Pancreas (tissue), 10 donors: Measurements from ENCODE around the gene FAIM. TPM values are rescaled to one million over a fixed set of nuclear protein-coding genes. Genes with fewer than 3 reads are reported as not detected.
"Not testable (repeated sequence)": the region's sequence is repeated elsewhere in the genome, so short reads cannot be mapped to it uniquely, and the experiment has no call there.

Source experiments
- ATAC-seq, 4 donors: fragments of 200-7000 bp; cut with Tn5 transposase; one replicate each; pipeline versions ENCODE4 v1.8.0 to v1.9.1; 2020; ENCODE audit warnings: mild to moderate bottlenecking in 4 of 4, moderate library complexity in 4 of 4
- DNase-seq, 6 donors: peaks; one replicate each; pipeline ENCODE4 v3.0.0-alpha.2; 2020
- FAIRE-seq: peaks from 2 replicates; lab custom pipeline; 2012; peaks lifted over from hg19 to GRCh38; lab: Jason Lieb, UNC
- H3K27ac ChIP-seq, 4 donors: fragments of 200-600 bp; sonication (generic); 1 replicate in 3 of 4; 2 replicates in 1 of 4; pipeline versions ENCODE4 v1.5.0 to v1.8.0; 2020
- H3K27me3 ChIP-seq, 4 donors: fragments of 200-600 bp; one replicate each; pipeline ENCODE4 v1.8.0; 2021
- H3K36me3 ChIP-seq, 3 donors: fragments of 200-600 bp; sonication (generic) in 1 of 3; one replicate each; pipeline versions ENCODE4 v1.5.0 to v1.8.0; 2020 to 2021
- H3K4me1 ChIP-seq, 3 donors: fragments of 200-600 bp; one replicate each; pipeline ENCODE4 v1.8.0; 2021
- H3K4me3 ChIP-seq, 4 donors: fragments of 200-600 bp; sonication (generic) in 2 of 4; one replicate each; pipeline versions ENCODE4 v1.5.0 to v1.8.0; 2020 to 2021
- H3K9me3 ChIP-seq, 4 donors: fragments of 200-600 bp; one replicate each; pipeline ENCODE4 v1.8.0; 2021
- CTCF ChIP-seq, 4 donors: fragments of 200-600 bp; sonication (generic) in 3 of 4; IDR thresholded peaks; one replicate each; pipeline versions ENCODE4 v1.5.0 to v1.8.0; 2021; ENCODE audit warnings: antibody characterized with exemption in 4 of 4
- WGBS, 2 donors: extraction: QIAGEN DNeasy Blood & Tissue Kit; methylation state at CpG; one replicate each; pipeline ENCODE4 v1.1.7; 2013; 5-methylcytosine and 5-hydroxymethylcytosine counted together
- intact Hi-C, 3 donors: fragments of 100-400 bp; cut with DNase I; formaldehyde crosslinking; loops; one replicate each; pipeline versions ENCODE4 v1.11.1 to v1.14.2; 2022
- polyA plus RNA-seq, 2 donors: library from polyadenylated mRNA; stranded (reverse); fragments of 200-250 nt; gene quantifications; one replicate each; pipeline ENCODE4 v1.2.3, GENCODE V29; 2013
- total RNA-seq, 6 donors: library from RNA; stranded (reverse); fragmentation: NEBNext Ultra II Directional in 4 of 6; extraction: Animal tissue kit (Norgen Biotek cat#: 25700) in 4 of 6; gene quantifications; one replicate each; pipeline versions ENCODE4 v1.2.1 to v1.2.4, GENCODE V29; 2021 to 2023
- donor health status: healthy with polysubstance abuse.
- donor health status: DM: no; HTN: no; CAD: no; lungs with moderate emphysema.
- donor health status: DM: no; HTN: no; CAD: no.
- donor health status: control.
- donor health status: control.
- donor health status: Bipolar disorder and iron deficiency.
- donor health status: DM: yes; HTN: yes; CAD: no.
- donor health status: DM: no; HTN: no; CAD: no.
- donor health status: DM: no; HTN: no; CAD: no.
- donor health status: DM: yes; HTN: yes; CAD: no.

FAIM gene
- total and polyA plus RNA-seq, 8 donors = 10.5 to 36.5 (median 14.9) TPM

GRCh38 chr3:138600100-138600745 is 8.3 kb upstream of the FAIM start:
- WGBS, 2 donors = 89 to 91% methylated on average over 8 of the region's 8 CpGs
- FAIRE-seq (no peak), ATAC-seq (no peak)

GRCh38 chr3:138601661-138602060 is 6.9 kb upstream of the FAIM start:
- H3K4me3 ChIP-seq, H3K9me3 ChIP-seq, H3K27me3 ChIP-seq, H3K27ac ChIP-seq, FAIRE-seq, intact Hi-C loops, H3K36me3 ChIP-seq, ATAC-seq, DNase-seq: not testable (repeated sequence)
- peaks cover 12 to 15% (median 13%) of the 10 kb centered on the region in 3 donors for H3K4me1 ChIP-seq
- WGBS, 2 donors = 51 to 61% methylated on average over 2 of the region's 2 CpGs

More at GRCh38 chr3:138600100-138600745, 8.3 kb upstream of the FAIM start:
- no peak for TF ChIP-seq CTCF (IDR thresholded peaks at IDR 0.05)
- no peaks in the 10 kb centered on the region for H3K36me3 ChIP-seq
- intact Hi-C loops = no loop called here
- no peak overlapping the region for H3K4me3 ChIP-seq
- DNase-seq = no peak
- H3K27ac ChIP-seq = peak overlapping the region in 1 of 4 donors; percentile 19
- H3K4me1 ChIP-seq = peaks cover 12 to 17% (median 16%) of the 10 kb centered on the region in 3 donors
- no peaks in the 10 kb centered on the region for H3K9me3 ChIP-seq
- no peaks in the 10 kb centered on the region for H3K27me3 ChIP-seq

- H3K27me3 ChIP-seq, H3K36me3 ChIP-seq, H3K4me1 ChIP-seq, H3K4me3 ChIP-seq, FAIRE-seq, H3K9me3 ChIP-seq, ATAC-seq, DNase-seq, intact Hi-C loops, H3K27ac ChIP-seq: not testable (repeated sequence)
- 95 to 96% methylated on average over 5 of the region's 5 CpGs for WGBS, 2 donors
Measured at GRCh38 chr3:138604106-138604595, 4.4 kb upstream of the FAIM start.

- 60 to 69% methylated on average over 6 of the region's 6 CpGs for WGBS, 2 donors
- no peak for TF ChIP-seq CTCF (IDR thresholded peaks at IDR 0.05)
- FAIRE-seq = no peak
- no peak for DNase-seq
- no peaks in the 10 kb centered on the region for H3K27me3 ChIP-seq
- H3K27ac ChIP-seq = peak overlapping the region in 3 of 4 donors; percentile 10 to 98 (median 97)
- ATAC-seq = no peak
- no peaks in the 10 kb centered on the region for H3K36me3 ChIP-seq
- no peaks in the 10 kb centered on the region for H3K9me3 ChIP-seq
- peak overlapping the region in 2 of 4 donors; percentile 67 to 75 for H3K4me3 ChIP-seq
- peaks cover 0 to 19% (median 3%) of the 10 kb centered on the region in 3 donors for H3K4me1 ChIP-seq
- intact Hi-C loops = no loop called here
Measured at GRCh38 chr3:138609898-138610266, 1.3 kb downstream of the FAIM start.

GRCh38 chr3:138615462-138615861 is 6.9 kb downstream of the FAIM start:
- ATAC-seq = no peak
- Histone ChIP-seq H3K27me3 (no peaks in the 10 kb centered on the region), H3K4me1 (peaks cover 0 to 12% (median 3%) of the 10 kb centered on the region in 3 donors), H3K36me3 (no peaks in the 10 kb centered on the region), H3K4me3 (no peak overlapping the region), H3K27ac (no peak overlapping the region), H3K9me3 (no peaks in the 10 kb centered on the region)
- WGBS, 2 donors = 66 to 76% methylated on average over 1 of the region's 1 CpG
- no peak for TF ChIP-seq CTCF (IDR thresholded peaks at IDR 0.05)
- no peak for DNase-seq
- no peak for FAIRE-seq
- intact Hi-C loops = no loop called here

- TF ChIP-seq CTCF (IDR thresholded peaks at IDR 0.05) = no peak
- Histone ChIP-seq H3K4me3 (no peak overlapping the region), H3K27me3 (no peaks in the 10 kb centered on the region), H3K27ac (no peak overlapping the region), H3K9me3 (no peaks in the 10 kb centered on the region), H3K36me3 (no peaks in the 10 kb centered on the region), H3K4me1 (peaks cover 0 to 10% (median 0%) of the 10 kb centered on the region in 3 donors)
- no peak for DNase-seq
- intact Hi-C loops = no loop called here
- no peak for ATAC-seq
- 88 to 94% methylated on average over 4 of the region's 4 CpGs for WGBS, 2 donors
- no peak for FAIRE-seq
Measured at GRCh38 chr3:138620431-138620830, 11.9 kb downstream of the FAIM start.
